ENCODE measurements around the gene EHBP1.

The EHBP1 gene

GRCh38 chr2:62732262-62732777 lies 26.8 kb downstream of the EHBP1 start:
- TF ChIP-seq, protein P1, sequence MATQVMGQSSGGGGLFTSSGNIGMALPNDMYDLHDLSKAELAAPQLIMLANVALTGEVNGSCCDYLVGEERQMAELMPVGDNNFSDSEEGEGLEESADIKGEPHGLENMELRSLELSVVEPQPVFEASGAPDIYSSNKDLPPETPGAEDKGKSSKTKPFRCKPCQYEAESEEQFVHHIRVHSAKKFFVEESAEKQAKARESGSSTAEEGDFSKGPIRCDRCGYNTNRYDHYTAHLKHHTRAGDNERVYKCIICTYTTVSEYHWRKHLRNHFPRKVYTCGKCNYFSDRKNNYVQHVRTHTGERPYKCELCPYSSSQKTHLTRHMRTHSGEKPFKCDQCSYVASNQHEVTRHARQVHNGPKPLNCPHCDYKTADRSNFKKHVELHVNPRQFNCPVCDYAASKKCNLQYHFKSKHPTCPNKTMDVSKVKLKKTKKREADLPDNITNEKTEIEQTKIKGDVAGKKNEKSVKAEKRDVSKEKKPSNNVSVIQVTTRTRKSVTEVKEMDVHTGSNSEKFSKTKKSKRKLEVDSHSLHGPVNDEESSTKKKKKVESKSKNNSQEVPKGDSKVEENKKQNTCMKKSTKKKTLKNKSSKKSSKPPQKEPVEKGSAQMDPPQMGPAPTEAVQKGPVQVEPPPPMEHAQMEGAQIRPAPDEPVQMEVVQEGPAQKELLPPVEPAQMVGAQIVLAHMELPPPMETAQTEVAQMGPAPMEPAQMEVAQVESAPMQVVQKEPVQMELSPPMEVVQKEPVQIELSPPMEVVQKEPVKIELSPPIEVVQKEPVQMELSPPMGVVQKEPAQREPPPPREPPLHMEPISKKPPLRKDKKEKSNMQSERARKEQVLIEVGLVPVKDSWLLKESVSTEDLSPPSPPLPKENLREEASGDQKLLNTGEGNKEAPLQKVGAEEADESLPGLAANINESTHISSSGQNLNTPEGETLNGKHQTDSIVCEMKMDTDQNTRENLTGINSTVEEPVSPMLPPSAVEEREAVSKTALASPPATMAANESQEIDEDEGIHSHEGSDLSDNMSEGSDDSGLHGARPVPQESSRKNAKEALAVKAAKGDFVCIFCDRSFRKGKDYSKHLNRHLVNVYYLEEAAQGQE (IDR thresholded peaks at IDR 0.05; ENCODE audit: insufficient read depth in 1 of 2, low read depth in 2 of 2, low read length in 2 of 2): no peak
- TF ChIP-seq FOXP2 (optimal IDR thresholded peaks at IDR 0.05; ENCODE audit: borderline replicate concordance, extremely low read depth, extremely low read length, insufficient read depth): no peak
- TF ChIP-seq TAF1 (IDR thresholded peaks at IDR 0.05; ENCODE audit: borderline replicate concordance, insufficient read depth, low read length): no peak
- TF ChIP-seq SIN3A (IDR thresholded peaks at IDR 0.05; ENCODE audit: borderline replicate concordance, insufficient read depth, low read length): no peak
- TF ChIP-seq POLR2AphosphoS5 (IDR thresholded peaks at IDR 0.05; ENCODE audit: low read depth, low read length): no peak

- TF ChIP-seq, protein P1 (IDR thresholded peaks at IDR 0.05; ENCODE audit: insufficient read depth in 1 of 2, low read depth in 2 of 2, low read length in 2 of 2): no peak
- no peak for TF ChIP-seq POLR2AphosphoS5 (IDR thresholded peaks at IDR 0.05; ENCODE audit: low read depth, low read length)
- TF ChIP-seq TAF1 (IDR thresholded peaks at IDR 0.05; ENCODE audit: borderline replicate concordance, insufficient read depth, low read length): no peak
- TF ChIP-seq SIN3A (IDR thresholded peaks at IDR 0.05; ENCODE audit: borderline replicate concordance, insufficient read depth, low read length): no peak
- TF ChIP-seq FOXP2 (optimal IDR thresholded peaks at IDR 0.05; ENCODE audit: borderline replicate concordance, extremely low read depth, extremely low read length, insufficient read depth): no peak
Observed at GRCh38 chr2:62733546-62733945, 28.0 kb downstream of the EHBP1 start.

GRCh38 chr2:62736899-62737559 lies 31.5 kb downstream of the EHBP1 start:
- TF ChIP-seq TAF1 (IDR thresholded peaks at IDR 0.05; ENCODE audit: borderline replicate concordance, insufficient read depth, low read length): no peak
- no peak for TF ChIP-seq FOXP2 (optimal IDR thresholded peaks at IDR 0.05; ENCODE audit: borderline replicate concordance, extremely low read depth, extremely low read length, insufficient read depth)
- TF ChIP-seq POLR2AphosphoS5 (IDR thresholded peaks at IDR 0.05; ENCODE audit: low read depth, low read length): no peak
- TF ChIP-seq SIN3A (IDR thresholded peaks at IDR 0.05; ENCODE audit: borderline replicate concordance, insufficient read depth, low read length): no peak
- TF ChIP-seq, protein P1 (IDR thresholded peaks at IDR 0.05; ENCODE audit: insufficient read depth in 1 of 2, low read depth in 2 of 2, low read length in 2 of 2): no peak

GRCh38 chr2:62738981-62739936 lies 33.7 kb downstream of the EHBP1 start:
- TF ChIP-seq SIN3A (IDR thresholded peaks at IDR 0.05; ENCODE audit: borderline replicate concordance, insufficient read depth, low read length) (no peak), TAF1 (IDR thresholded peaks at IDR 0.05; ENCODE audit: borderline replicate concordance, insufficient read depth, low read length) (no peak), FOXP2 (optimal IDR thresholded peaks at IDR 0.05; ENCODE audit: borderline replicate concordance, extremely low read depth, extremely low read length, insufficient read depth) (no peak), POLR2AphosphoS5 (IDR thresholded peaks at IDR 0.05; ENCODE audit: low read depth, low read length) (no peak)
- TF ChIP-seq, protein P1 (IDR thresholded peaks at IDR 0.05; ENCODE audit: insufficient read depth in 1 of 2, low read depth in 2 of 2, low read length in 2 of 2): no peak
